B cell (primary cell): ENCODE measurements around the gene EFL1. TPM values are rescaled to one million over a fixed set of nuclear protein-coding genes. Genes with fewer than 3 reads are reported as not detected.

Experiments used
- ATAC-seq: fragments of 200-7000 bp; cut with Tn5 transposase; one replicate; pipeline ENCODE4 v1.10.0; 2021; ENCODE audit warnings: low read depth, mild to moderate bottlenecking, moderate number of reproducible peaks, moderate library complexity
- CTCF ChIA-PET: fragments of 350-600 bp; sonication (Branson Sonifier 250); formaldehyde crosslinking; loops from one replicate; lab custom pipeline; 2021; ENCODE audit warnings: antibody characterized with exemption, inconsistent platforms; lab: Charles Lee
- POLR2A ChIA-PET: fragments of 350-600 bp; sonication (Branson Sonifier 250); formaldehyde crosslinking; loops from one replicate; lab custom pipeline; 2021; ENCODE audit warnings: antibody characterized with exemption; lab: Charles Lee
- DNase-seq: peaks from one replicate; pipeline ENCODE4 v3.0.0; 2013
- H2AFZ ChIP-seq: 2 replicates; pipeline ENCODE4 v1.6.1; 2012; ENCODE audit warnings: mild to moderate bottlenecking, low read depth, low read length; ENCODE audit not compliant: insufficient read depth, poor library complexity, severe bottlenecking
- H3K27ac ChIP-seq, 2 donors: 1 replicate in 1 of 2; 2 replicates in 1 of 2; pipeline ENCODE4 v1.5.1; 2012 to 2013; ENCODE audit warnings: low read length in 2 of 2, mild to moderate bottlenecking in 2 of 2, moderate library complexity in 1 of 2
- H3K27me3 ChIP-seq, 4 experiments: fragments of 200-600 bp in 1 of 4; sonication (generic) in 1 of 4; replicated peaks in 1 of 4; 1 replicate in 2 of 4; 2 replicates in 2 of 4; pipeline versions ENCODE4 v1.6.1 to v1.7.0; 2013 to 2016; ENCODE audit warnings: low read length in 3 of 4, mild to moderate bottlenecking in 2 of 4, mixed read lengths in 1 of 4, moderate library complexity in 1 of 4; ENCODE audit not compliant: insufficient read depth in 4 of 4, control insufficient read depth in 3 of 4; ENCODE audit errors: control extremely low read depth in 1 of 4
- H3K36me3 ChIP-seq, 2 experiments: replicated peaks in 1 of 2; 1 replicate in 1 of 2; 2 replicates in 1 of 2; pipeline versions ENCODE4 v1.6.1 to v1.7.1; 2013; ENCODE audit warnings: low read length in 1 of 2; ENCODE audit not compliant: insufficient read depth in 2 of 2, control insufficient read depth in 1 of 2; ENCODE audit errors: control extremely low read depth in 1 of 2, extremely low read depth in 1 of 2
- H3K4me1 ChIP-seq, 2 donors: fragments of 200-600 bp in 1 of 2; sonication (generic) in 1 of 2; 1 replicate in 1 of 2; 2 replicates in 1 of 2; pipeline versions ENCODE4 v1.5.1 to v1.6.1; 2013 to 2017; ENCODE audit warnings: low read length in 2 of 2; ENCODE audit not compliant: control insufficient read depth in 2 of 2, insufficient read depth in 2 of 2
- H3K4me2 ChIP-seq: replicated peaks from 2 replicates; pipeline ENCODE3; 2012; ENCODE audit warnings: mild to moderate bottlenecking, low read depth, low read length; ENCODE audit not compliant: poor library complexity, severe bottlenecking
- H3K4me3 ChIP-seq, 5 experiments: fragments of 200-600 bp in 1 of 5; sonication (generic) in 1 of 5; 1 replicate in 3 of 5; 2 replicates in 2 of 5; pipeline versions ENCODE4 v1.5.1 to v1.7.0; 2011 to 2016; ENCODE audit warnings: low read length in 4 of 5, mild to moderate bottlenecking in 4 of 5, low read depth in 2 of 5, control low read depth in 1 of 5, moderate library complexity in 1 of 5; ENCODE audit not compliant: insufficient read depth in 1 of 5; ENCODE audit errors: control extremely low read depth in 1 of 5, extremely low read depth in 1 of 5
- H3K79me2 ChIP-seq: fragments of 200-600 bp; sonication (generic); one replicate; pipeline ENCODE4 v1.6.0; 2016; ENCODE audit warnings: low read length; ENCODE audit not compliant: control insufficient read depth, insufficient read depth
- H3K9ac ChIP-seq: fragments of 200-600 bp; sonication (generic); 2 replicates; pipeline ENCODE4 v1.6.1; 2017; ENCODE audit warnings: mild to moderate bottlenecking, low read length, moderate library complexity
- H3K9me3 ChIP-seq, 3 donors: one replicate each; pipeline versions ENCODE4 v1.6.1 to v1.7.1; 2013; ENCODE audit warnings: low read length in 2 of 3; ENCODE audit not compliant: control insufficient read depth in 2 of 3, insufficient read depth in 1 of 3; ENCODE audit errors: control extremely low read depth in 1 of 3
- H4K20me1 ChIP-seq: 2 replicates; pipeline ENCODE4 v1.6.0; 2012; ENCODE audit warnings: mild to moderate bottlenecking, low read length; ENCODE audit not compliant: insufficient read depth, control insufficient read depth, poor library complexity, severe bottlenecking
- H3K27ac Mint-ChIP-seq: one replicate; pipeline ENCODE4 v1.8.0; 2021; ENCODE audit warnings: mixed read lengths
- H3K27me3 Mint-ChIP-seq: one replicate; pipeline ENCODE4 v1.8.0; 2021; ENCODE audit warnings: mixed read lengths
- H3K4me1 Mint-ChIP-seq: one replicate; pipeline ENCODE4 v1.8.0; 2021; ENCODE audit warnings: mixed read lengths
- H3K4me3 Mint-ChIP-seq: one replicate; pipeline ENCODE4 v1.8.0; 2021; ENCODE audit warnings: mixed read lengths
- H3K9me3 Mint-ChIP-seq: one replicate; pipeline ENCODE4 v1.8.0; 2022; ENCODE audit warnings: mixed read lengths; ENCODE audit not compliant: insufficient read depth
- EZH2 ChIP-seq: IDR thresholded peaks from 2 replicates; pipeline ENCODE4 v1.6.1; 2012; ENCODE audit warnings: borderline replicate concordance, low read depth, mild to moderate bottlenecking, moderate library complexity, low read length; ENCODE audit not compliant: insufficient read depth, poor library complexity, severe bottlenecking
- WGBS: methylation state at CpG from one replicate; pipeline ENCODE4 v1.1.5; 2013; ENCODE audit warnings: missing lambda C conversion rate; ENCODE audit not compliant: insufficient coverage; 5-methylcytosine and 5-hydroxymethylcytosine counted together
- intact Hi-C: fragments of 100-400 bp; cut with micrococcal nuclease; formaldehyde crosslinking; loops from one replicate; pipeline ENCODE4 v1.10.0; 2022
- polyA plus RNA-seq: library from polyadenylated mRNA; depleted of rRNA; stranded (reverse); fragments of >200 nt; gene quantifications from 2 replicates; pipeline ENCODE4 v1.2.3, GENCODE V29; 2012
- total RNA-seq, 2 donors: library from RNA; stranded (reverse); fragments of 120-200 nt in 1 of 2; gene quantifications; 1 replicate in 1 of 2; 2 replicates in 1 of 2; pipeline versions ENCODE4 v1.2.3 to v1.2.4, GENCODE V29; 2013 to 2022
- TF ChIP-seq, protein P1 (sequence below): fragments of 200-600 bp; IDR thresholded peaks from one replicate; pipeline ENCODE4 v1.8.0; 2022; ENCODE audit warnings: antibody characterized with exemption, mild to moderate bottlenecking

The EFL1 gene
- total and polyA plus RNA-seq, 2 donors (not counting 1 experiment from before 2014, with no cell fraction given): 8.2 to 25.8 TPM

DNA sequence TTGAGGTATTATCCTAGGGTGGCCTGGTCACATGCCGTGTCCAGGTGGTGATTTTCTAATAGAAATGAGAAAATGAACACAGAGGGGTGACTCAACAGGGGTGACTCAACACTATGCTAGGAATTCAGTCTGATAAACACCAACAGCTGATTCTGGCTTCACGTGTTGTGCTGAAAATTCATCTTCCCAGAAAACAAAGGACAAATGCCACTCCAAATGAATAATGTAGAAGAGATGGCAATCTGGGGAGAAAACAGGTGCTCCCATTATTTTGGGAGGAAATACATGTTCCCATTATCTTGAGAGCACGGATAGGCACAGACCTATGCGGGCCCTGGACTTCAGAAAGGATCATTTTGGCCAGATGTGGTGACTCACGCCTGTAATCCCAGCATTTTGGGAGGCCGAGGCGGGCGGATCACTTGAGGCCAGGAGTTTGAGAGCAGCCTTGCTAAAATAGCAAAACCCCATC is 115.5 kb downstream of the EFL1 start:
- intact Hi-C loops: no loop called here
- H3K4me3 ChIP-seq: no peak overlapping the region
- TF ChIP-seq, protein P1, sequence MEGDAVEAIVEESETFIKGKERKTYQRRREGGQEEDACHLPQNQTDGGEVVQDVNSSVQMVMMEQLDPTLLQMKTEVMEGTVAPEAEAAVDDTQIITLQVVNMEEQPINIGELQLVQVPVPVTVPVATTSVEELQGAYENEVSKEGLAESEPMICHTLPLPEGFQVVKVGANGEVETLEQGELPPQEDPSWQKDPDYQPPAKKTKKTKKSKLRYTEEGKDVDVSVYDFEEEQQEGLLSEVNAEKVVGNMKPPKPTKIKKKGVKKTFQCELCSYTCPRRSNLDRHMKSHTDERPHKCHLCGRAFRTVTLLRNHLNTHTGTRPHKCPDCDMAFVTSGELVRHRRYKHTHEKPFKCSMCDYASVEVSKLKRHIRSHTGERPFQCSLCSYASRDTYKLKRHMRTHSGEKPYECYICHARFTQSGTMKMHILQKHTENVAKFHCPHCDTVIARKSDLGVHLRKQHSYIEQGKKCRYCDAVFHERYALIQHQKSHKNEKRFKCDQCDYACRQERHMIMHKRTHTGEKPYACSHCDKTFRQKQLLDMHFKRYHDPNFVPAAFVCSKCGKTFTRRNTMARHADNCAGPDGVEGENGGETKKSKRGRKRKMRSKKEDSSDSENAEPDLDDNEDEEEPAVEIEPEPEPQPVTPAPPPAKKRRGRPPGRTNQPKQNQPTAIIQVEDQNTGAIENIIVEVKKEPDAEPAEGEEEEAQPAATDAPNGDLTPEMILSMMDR: no peak
- no peaks in the 10 kb centered on the region for H3K4me1 ChIP-seq
- CTCF ChIA-PET: no interaction called here
- Mint-ChIP-seq H3K9me3 (no peaks in the 10 kb centered on the region), H3K27me3 (no peaks in the 10 kb centered on the region), H3K4me1 (no peaks in the 10 kb centered on the region), H3K27ac (no peak overlapping the region), H3K4me3 (no peak overlapping the region)
- POLR2A ChIA-PET: no interaction called here
- DNase-seq (no peak), ATAC-seq (no peak)
- H3K79me2 ChIP-seq: no peaks in the 10 kb centered on the region
- H2AFZ ChIP-seq: no peak overlapping the region
- H3K27me3 ChIP-seq: no peaks in the 10 kb centered on the region
- WGBS: 98% methylated on average over 5 of the region's 8 CpGs
- H3K9me3 ChIP-seq: no peaks in the 10 kb centered on the region
- H3K9ac ChIP-seq: no peak overlapping the region
- no peak overlapping the region for H3K4me2 ChIP-seq
- peaks cover 11 to 12% of the 10 kb centered on the region in 2 experiments for H3K36me3 ChIP-seq
- H4K20me1 ChIP-seq: no peaks in the 10 kb centered on the region
- H3K27ac ChIP-seq: no peak overlapping the region

DNA sequence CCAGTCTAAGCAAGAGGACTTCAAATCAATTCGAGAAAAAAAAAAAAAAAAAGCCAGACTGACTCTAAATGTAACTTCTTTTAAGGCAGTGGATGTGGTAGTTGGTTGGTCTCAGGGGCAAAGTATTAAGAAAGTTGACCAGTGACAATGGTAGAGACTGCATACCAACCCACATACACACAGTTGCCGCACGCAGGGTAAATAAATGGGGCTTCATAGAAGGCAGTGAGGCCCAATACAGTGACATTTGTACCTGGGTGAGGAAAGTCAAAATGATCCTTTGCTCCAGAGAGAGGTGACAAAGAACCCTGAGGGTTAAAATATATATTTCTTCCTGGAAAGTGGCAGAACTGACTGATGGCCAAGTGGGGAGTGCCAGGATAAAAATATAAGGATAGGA is 116.0 kb downstream of the EFL1 start:
- Histone ChIP-seq H3K36me3 (peaks cover 9 to 10% of the 10 kb centered on the region in 2 experiments), H3K4me3 (no peak overlapping the region), H3K4me1 (no peaks in the 10 kb centered on the region), H3K9ac (no peak overlapping the region), H3K9me3 (no peaks in the 10 kb centered on the region), H3K79me2 (no peaks in the 10 kb centered on the region), H3K27ac (no peak overlapping the region), H3K27me3 (no peaks in the 10 kb centered on the region), H4K20me1 (no peaks in the 10 kb centered on the region), H2AFZ (no peak overlapping the region), H3K4me2 (no peak overlapping the region)
- ATAC-seq (no peak), DNase-seq (no peak)
- CTCF ChIA-PET: no interaction called here
- Mint-ChIP-seq H3K27me3 (no peaks in the 10 kb centered on the region), H3K4me3 (no peak overlapping the region), H3K27ac (no peak overlapping the region), H3K4me1 (no peaks in the 10 kb centered on the region), H3K9me3 (no peaks in the 10 kb centered on the region)
- TF ChIP-seq, protein P1: no peak
- TF ChIP-seq EZH2: no peak
- intact Hi-C loops: no loop called here
- no CpG with 5 or more reads among the region's 3 CpGs for WGBS
- POLR2A ChIA-PET: no interaction called here
